Measurements from ENCODE around the gene SYNGR2. TPM values are rescaled to one million over a fixed set of nuclear protein-coding genes. Genes with fewer than 3 reads are reported as not detected.

Gene SYNGR2
- total and polyA plus RNA-seq, 8 donors = 39.0 to 227 (median 48.6) TPM

DNA sequence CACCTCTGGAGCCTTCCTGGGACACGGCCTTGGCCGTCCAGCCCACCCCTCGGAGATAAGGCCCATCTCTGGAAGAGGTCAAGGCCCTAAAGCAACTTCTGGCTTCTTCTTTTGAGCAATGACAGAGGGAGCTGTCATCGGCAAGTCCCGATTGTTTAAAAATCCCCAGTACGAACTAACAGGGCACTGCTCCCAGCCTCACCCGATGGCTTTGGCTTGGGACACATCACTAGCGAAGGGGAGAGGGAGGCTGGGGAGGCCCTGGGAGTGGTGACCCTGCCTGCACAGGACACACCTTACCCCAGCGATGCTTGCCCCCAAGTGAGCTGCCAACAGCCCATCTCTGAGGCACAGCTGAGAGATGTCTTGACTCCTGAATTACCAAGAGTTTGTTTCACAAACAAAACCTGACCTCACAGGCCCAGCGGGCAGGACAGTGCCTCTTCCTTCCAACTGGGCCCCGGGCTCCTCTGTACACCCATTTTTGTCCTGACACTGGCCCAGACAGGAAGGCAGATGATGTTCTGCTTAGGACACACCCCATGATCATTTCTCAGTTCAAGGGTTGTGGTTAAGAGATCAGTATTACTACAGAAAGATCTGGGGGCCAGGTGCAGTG lies 4.8 kb downstream of the SYNGR2 start:
- Histone ChIP-seq H3K36me3 (peaks cover 0 to 31% of the 10 kb centered on the region in 2 donors), H3K27ac (peak overlapping the region; percentile 88 to 92), H3K27me3 (no peaks in the 10 kb centered on the region), H3K4me1 (peaks cover 47 to 84% of the 10 kb centered on the region in 2 donors), H3K4me3 (no peak overlapping the region), H3K9me3 (no peaks in the 10 kb centered on the region)
- DNase-seq (no peak), ATAC-seq (no peak)
- intact Hi-C loops (cut with DNase I) = no loop called here
- TF ChIP-seq, protein P1, sequence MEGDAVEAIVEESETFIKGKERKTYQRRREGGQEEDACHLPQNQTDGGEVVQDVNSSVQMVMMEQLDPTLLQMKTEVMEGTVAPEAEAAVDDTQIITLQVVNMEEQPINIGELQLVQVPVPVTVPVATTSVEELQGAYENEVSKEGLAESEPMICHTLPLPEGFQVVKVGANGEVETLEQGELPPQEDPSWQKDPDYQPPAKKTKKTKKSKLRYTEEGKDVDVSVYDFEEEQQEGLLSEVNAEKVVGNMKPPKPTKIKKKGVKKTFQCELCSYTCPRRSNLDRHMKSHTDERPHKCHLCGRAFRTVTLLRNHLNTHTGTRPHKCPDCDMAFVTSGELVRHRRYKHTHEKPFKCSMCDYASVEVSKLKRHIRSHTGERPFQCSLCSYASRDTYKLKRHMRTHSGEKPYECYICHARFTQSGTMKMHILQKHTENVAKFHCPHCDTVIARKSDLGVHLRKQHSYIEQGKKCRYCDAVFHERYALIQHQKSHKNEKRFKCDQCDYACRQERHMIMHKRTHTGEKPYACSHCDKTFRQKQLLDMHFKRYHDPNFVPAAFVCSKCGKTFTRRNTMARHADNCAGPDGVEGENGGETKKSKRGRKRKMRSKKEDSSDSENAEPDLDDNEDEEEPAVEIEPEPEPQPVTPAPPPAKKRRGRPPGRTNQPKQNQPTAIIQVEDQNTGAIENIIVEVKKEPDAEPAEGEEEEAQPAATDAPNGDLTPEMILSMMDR (IDR thresholded peaks at IDR 0.05) = no peak

DNA sequence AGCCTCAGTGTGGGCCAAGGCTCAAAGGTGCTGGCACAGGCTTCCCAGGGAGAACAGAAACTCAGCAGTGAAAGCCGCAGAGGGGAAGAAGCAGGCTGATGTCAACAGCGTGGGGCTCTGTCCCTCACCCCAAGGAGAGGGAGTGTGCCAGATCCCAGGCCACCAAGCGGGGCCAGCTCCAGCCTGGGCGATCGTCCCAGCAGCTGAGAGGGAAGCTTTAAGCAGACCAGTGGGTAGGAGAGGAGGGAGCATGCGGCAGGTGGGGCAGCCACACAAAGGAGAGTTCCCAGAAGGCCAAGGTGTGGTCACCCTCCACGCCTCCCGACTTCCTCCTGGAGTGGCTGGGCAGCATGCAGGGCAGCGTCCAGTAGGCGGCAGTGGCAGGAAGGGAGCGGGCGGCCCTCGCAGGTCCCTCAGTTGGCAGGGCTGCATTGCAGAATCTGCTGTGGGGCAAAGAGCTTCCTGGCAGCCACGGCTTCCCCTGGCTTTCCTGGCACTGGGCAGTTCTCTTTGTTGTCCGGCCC lies 6.0 kb downstream of the SYNGR2 start:
- ATAC-seq (peak; percentile 83), DNase-seq (peak in 2 of 4 donors; percentile 94 to 96)
- no peaks in the 10 kb centered on the region for H3K27me3 ChIP-seq
- no peak overlapping the region for H3K4me3 ChIP-seq
- peaks cover 0 to 31% of the 10 kb centered on the region in 2 donors for H3K36me3 ChIP-seq
- H3K27ac ChIP-seq = peak overlapping the region; percentile 88 to 92
- TF ChIP-seq, protein P1 (IDR thresholded peaks at IDR 0.05) = peak; percentile 47 to 77
- intact Hi-C loops (cut with DNase I) = no loop called here
- H3K9me3 ChIP-seq = no peaks in the 10 kb centered on the region
- peaks cover 46 to 89% of the 10 kb centered on the region in 2 donors for H3K4me1 ChIP-seq

DNA sequence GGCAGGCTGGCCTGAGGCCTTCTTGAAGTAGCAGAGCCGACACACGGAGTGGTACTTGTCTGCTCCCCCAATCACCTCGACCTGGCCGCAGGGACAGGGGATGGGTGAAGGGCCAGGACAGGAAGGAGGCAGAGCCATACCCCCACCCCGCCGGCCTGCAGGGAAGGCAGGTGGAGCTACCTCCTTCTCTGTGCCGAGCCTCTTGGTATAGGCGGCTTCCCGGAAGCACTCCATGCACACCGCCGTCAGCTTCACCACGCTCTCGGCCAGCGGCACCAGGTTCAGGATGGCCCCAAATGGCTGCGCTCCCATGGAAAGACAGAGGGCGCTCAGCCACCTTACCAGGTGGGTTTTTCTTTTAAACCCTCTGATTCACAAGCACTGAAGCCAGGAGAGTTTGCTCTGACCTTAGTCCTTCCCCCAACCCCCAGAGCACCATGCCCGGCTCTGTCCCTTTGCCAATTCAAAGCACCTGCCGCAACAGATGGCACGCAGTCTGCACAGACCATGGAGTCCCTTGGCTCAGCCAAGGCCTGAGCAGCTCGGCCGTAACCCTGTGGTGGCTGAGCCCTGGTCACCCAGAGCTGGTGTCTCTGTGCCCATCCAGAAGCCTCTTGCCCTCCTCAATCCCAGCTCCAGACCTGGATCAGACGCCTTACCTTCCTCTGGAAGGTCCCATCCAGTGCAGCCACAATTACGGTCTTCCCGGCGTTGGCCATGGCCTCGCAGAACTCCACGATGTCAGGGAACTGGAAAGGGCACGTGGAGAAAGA lies 6.7 kb downstream of the SYNGR2 start:
- Histone ChIP-seq H3K27ac (peak overlapping the region; percentile 88 to 92), H3K4me3 (peak overlapping the region in 1 of 2 donors; percentile 2), H3K9me3 (no peaks in the 10 kb centered on the region), H3K27me3 (no peaks in the 10 kb centered on the region), H3K4me1 (peaks cover 41 to 89% of the 10 kb centered on the region in 2 donors), H3K36me3 (peaks cover 0 to 31% of the 10 kb centered on the region in 2 donors)
- TF ChIP-seq, protein P1 (IDR thresholded peaks at IDR 0.05) = no peak
- intact Hi-C loops (cut with DNase I) = no loop called here
- ATAC-seq (peak; percentile 46), DNase-seq (no peak)

DNA sequence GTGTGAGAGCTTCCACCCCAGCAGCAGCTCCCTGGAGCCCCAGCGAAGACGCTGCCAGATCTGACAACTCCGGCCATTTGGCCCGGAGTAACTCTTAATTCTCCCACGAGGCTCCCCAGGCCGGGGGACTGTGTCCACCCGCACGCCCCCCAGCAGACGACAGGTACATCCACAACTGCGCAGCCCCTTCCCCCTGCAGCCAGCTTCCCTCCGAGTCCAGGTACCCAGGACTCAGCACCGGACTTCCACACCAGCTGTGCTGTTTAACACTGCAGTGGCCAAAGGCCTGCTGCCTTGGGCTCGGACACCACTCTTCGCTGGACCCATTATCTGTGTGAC lies 7.2 kb downstream of the SYNGR2 start:
- peaks cover 41 to 89% of the 10 kb centered on the region in 2 donors for H3K4me1 ChIP-seq
- DNase-seq = no peak
- no peaks in the 10 kb centered on the region for H3K27me3 ChIP-seq
- no peaks in the 10 kb centered on the region for H3K9me3 ChIP-seq
- TF ChIP-seq, protein P1 (IDR thresholded peaks at IDR 0.05) = no peak
- intact Hi-C loops (cut with DNase I) = no loop called here
- H3K27ac ChIP-seq = peak overlapping the region; percentile 88 to 92
- H3K4me3 ChIP-seq = no peak overlapping the region
- ATAC-seq = no peak
- peaks cover 0 to 30% of the 10 kb centered on the region in 2 donors for H3K36me3 ChIP-seq

DNA sequence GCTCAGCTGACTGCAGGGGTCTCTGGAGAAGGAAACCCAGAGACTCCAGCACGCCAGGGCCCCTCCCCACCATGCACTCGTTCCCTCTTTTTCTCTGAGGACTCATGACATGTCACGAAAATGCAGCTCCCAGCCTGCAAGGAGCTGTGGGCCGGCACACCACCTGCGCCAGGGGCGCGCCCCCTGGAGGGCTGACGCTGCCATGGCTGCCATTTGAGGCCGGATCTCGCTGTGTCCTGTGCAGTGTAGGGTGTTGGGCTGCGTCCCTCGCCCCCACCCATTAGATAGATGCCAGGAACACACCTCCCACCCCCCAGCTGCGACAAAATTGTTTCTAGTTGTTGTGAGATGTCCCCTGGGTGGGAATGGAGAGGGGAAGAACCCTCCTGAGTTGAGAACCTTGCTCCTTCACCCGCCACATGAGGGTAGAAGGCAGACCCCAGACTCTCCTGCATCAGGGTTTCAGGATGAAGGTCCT lies 8.2 kb downstream of the SYNGR2 start:
- intact Hi-C loops (cut with DNase I) = no loop called here
- H3K36me3 ChIP-seq = peaks cover 0 to 20% of the 10 kb centered on the region in 2 donors
- TF ChIP-seq, protein P1 (IDR thresholded peaks at IDR 0.05) = peak; percentile 82 to 94
- peaks cover 41 to 82% of the 10 kb centered on the region in 2 donors for H3K4me1 ChIP-seq
- DNase-seq (peak in 3 of 4 donors; percentile 67 to 97 (median 79)), ATAC-seq (peak; percentile 44)
- no peak overlapping the region for H3K4me3 ChIP-seq
- H3K27me3 ChIP-seq = no peaks in the 10 kb centered on the region
- no peaks in the 10 kb centered on the region for H3K9me3 ChIP-seq
- peak overlapping the region in 1 of 2 donors; percentile 92 for H3K27ac ChIP-seq

All from left lung (tissue), 10 donors.